Keratinocyte (primary cell): ENCODE data around the gene APMAP.

Source experiments
- CTCF ChIP-seq, 3 experiments: IDR thresholded peaks in 1 of 3; conservative IDR thresholded peaks in 1 of 3; optimal IDR thresholded peaks in 1 of 3; 2 replicates in 2 of 3; 3 replicates in 1 of 3; pipeline versions ENCODE3 to v1.5.1; 2011; ENCODE audit warnings: low read length in 3 of 3, mild to moderate bottlenecking in 3 of 3, moderate library complexity in 2 of 3, control low read depth in 1 of 3, inconsistent platforms in 1 of 3; ENCODE audit not compliant: insufficient read depth in 2 of 3; ENCODE audit errors: extremely low read depth in 1 of 3
- EZH2 ChIP-seq: IDR thresholded peaks from one replicate; pipeline ENCODE4 v1.6.1; 2012; ENCODE audit warnings: inconsistent platforms, mild to moderate bottlenecking, low read length, moderate library complexity

GRCh38 chr20:25011831-25012241 is 19.3 kb upstream of the APMAP start:
- TF ChIP-seq CTCF (optimal IDR thresholded peaks at IDR 0.05 in 1 of 3, IDR thresholded peaks at IDR 0.05 in 1 of 3, conservative IDR thresholded peaks at IDR 0.05 in 1 of 3; ENCODE audit: extremely low read depth in 1 of 3, insufficient read depth in 2 of 3, low read length in 3 of 3) (no peak), EZH2 (no peak)
